GM21447 (cell line): ENCODE data around the gene OPA3.
"Not testable (repeated sequence)": the region's sequence is repeated elsewhere in the genome, so short reads cannot be mapped to it uniquely, and the experiment has no call there.

Source experiments
- ATAC-seq: cut with Tn5 transposase; IDR thresholded peaks from one replicate; pipeline ENCODE4 v1.9.1; 2021; ENCODE audit not compliant: unreplicated experiment

Gene OPA3

DNA sequence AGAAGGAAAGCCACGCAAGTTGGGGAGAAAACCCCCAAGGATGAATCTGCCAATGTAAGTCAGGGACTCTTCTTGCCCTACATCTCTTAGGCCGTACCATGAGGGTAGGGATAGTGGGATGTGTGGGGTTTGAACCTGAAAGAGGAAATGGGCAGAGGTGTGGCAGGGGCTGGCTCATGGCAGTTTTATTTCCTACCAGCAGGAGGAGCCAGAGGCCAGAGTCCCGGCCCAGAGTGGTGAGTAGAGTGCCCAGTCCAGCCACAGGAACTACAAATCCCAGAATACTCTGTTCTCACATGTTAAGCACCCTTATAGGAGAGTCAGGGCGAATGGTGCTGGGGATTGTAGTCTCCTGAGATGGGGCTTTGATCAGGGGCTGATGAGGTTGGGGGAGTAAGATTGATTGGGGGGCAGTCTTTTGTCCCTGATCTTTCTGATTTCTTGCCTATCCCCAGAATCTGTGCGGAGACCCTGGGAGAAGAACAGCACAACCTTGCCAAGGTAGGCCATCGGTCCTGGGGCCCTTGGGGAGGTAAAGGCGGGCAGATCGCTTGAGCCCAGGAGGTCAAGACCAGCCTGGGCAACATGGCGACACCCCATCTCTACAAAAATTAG is 60.9 kb downstream of the OPA3 start:
- peak; percentile 82 for ATAC-seq

DNA sequence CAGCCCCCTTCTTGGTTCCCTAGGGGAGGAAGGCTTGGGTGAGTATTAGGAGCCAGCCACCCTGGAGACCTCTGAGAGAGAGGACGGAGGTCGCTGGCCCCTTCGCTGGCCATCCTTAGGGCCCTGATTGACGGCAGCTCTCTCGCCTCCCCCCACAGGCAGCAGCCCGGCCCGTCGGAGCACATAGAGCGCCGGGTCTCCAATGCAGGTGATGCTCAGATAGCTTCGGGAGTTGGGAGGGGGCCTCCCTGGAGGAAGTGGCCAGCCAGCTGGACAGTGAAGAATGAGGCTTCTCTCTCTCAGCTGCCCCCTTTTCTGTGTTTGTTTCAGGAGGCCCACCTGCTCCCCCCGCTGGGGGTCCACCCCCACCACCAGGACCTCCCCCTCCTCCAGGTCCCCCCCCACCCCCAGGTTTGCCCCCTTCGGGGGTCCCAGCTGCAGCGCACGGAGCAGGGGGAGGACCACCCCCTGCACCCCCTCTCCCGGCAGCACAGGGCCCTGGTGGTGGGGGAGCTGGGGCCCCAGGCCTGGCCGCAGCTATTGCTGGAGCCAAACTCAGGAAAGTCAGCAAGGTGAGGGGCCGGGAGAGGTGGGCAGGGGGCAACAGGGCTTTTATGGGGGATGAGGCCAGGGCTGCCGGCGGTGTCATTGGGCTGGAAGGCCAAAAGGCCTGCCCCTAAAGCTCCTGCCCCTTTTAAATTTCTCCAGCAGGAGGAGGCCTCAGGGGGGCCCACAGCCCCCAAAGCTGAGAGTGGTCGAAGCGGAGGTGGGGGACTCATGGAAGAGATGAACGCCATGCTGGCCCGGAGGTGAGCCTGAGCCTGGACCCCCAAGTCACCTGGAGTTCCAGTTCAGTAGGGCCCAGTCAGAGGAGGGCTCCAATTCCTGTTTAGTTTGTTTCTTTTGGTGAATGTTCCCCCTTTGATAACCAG is 62.3 kb downstream of the OPA3 start:
- ATAC-seq: no peak

DNA sequence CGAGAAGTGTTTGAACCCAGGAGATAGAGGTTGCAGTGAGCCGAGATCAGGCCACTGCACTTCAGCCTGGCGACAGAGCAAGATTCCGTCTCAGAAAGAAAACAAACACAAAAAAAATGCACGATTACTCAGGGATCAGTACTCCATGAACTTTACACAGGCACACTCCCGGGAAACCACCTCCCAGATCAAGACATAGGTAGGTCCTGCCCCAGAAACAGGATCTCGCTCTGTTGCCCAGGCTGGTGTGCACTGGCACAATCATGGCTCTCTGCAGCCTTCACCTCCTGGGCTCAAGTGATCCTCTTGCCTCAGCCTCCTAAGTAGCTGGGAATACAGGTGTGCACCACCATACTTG is 66.2 kb downstream of the OPA3 start:
- ATAC-seq: no peak

DNA sequence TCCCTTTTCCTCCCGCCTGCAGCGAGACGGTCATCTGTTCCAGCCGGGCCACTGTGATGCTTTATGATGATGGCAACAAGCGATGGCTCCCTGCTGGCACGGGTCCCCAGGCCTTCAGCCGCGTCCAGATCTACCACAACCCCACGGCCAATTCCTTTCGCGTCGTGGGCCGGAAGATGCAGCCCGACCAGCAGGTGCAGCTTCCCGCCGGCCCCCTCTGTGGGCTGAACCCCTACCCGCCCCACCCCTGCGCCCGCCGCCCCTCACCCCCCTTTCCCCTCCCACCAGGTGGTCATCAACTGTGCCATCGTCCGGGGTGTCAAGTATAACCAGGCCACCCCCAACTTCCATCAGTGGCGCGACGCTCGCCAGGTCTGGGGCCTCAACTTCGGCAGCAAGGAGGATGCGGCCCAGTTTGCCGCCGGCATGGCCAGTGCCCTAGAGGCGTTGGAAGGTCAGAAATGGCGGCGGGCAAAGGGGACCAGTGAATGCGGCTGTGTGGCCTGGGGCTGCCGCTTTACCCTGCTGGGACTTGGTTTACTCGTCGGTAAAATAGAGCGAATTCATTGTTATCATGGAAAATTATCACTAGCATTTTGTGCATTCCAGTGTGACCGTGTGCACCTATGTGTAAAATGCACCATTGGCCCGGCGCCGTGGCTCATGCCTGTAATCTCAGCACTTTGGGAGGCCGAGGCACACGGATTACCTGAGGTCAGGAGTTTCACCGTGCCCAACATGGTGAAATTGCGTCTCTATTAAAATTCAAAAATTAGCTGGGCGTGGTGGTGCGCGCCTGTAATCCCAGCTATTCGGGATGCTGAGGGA is 66.7 kb downstream of the OPA3 start:
- no peak for ATAC-seq

DNA sequence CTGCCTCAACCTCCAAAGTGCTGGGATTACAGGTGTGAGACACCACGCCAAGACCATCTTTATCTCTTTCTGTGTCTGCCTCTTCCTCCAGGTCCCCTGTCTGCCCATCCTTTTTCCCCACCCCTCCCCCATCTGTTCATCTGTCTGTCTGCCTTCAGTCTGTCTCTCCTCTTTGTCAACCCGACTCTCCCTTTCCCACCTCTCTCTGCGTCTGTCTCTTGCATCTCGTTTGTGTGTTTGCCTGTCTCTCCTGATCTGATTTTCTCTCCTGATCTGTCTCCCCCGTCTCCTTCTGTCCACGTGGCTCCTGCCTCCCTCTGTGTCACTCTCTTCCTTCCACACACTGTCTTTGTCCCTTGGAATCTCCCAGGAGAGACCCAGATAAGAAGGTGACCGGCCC is 67.4 kb downstream of the OPA3 start:
- ATAC-seq: no peak

DNA sequence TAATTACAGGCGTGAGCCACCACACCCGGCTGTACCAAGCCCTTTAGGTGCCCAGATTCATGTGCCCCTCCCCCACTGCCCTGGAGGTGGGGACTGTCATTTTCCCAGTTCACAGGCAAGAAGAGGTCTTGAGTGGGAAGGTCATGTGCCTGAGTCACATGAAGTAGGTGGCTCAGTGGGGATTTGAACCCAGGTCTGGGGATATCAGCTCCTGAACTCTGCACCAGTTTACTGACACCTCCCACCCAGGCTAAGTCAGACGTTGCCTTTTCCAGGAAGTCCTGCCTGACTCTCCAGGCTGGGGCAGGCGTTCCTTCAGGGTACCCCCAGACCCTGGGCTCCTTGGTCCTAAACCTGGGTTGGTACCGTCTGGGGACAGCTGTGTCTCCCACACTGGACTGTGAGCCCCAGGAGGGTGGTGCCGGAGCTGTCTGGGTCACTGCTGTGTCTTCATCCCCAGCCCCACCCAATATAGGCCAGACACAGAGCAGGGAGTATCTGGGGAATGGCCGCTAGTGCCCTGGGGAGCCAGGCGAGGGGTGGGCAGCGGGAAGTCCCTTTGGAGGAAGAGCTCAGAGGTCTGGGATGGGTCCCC is 68.7 kb downstream of the OPA3 start:
- no peak for ATAC-seq

DNA sequence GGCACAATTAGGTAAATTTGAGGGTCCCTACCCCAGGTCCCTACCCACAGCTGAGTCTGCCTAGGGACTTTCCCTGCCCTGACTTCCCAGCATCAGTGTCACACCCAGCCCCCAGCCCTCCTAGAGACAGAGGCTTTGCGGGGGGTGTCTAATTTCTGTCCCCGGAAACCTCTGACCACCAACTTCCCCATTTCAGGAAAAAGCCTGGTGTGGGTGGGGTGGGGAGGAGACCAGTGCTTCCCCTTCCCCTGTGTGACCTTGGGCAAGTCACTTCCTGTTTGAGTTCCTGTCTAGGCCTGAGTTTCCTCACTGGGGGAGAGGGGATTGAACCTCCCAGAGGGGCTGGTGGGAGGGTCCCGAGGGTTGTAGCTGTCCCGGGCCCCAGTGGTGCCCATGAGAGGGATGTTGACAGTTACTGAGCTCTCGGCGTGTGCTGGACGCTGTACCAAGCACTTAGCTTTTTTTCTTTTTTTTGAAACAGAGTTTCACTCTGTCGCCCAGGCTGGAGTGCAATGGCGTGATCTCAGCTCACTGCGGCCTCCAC is 69.4 kb downstream of the OPA3 start:
- peak; percentile 37 for ATAC-seq

DNA sequence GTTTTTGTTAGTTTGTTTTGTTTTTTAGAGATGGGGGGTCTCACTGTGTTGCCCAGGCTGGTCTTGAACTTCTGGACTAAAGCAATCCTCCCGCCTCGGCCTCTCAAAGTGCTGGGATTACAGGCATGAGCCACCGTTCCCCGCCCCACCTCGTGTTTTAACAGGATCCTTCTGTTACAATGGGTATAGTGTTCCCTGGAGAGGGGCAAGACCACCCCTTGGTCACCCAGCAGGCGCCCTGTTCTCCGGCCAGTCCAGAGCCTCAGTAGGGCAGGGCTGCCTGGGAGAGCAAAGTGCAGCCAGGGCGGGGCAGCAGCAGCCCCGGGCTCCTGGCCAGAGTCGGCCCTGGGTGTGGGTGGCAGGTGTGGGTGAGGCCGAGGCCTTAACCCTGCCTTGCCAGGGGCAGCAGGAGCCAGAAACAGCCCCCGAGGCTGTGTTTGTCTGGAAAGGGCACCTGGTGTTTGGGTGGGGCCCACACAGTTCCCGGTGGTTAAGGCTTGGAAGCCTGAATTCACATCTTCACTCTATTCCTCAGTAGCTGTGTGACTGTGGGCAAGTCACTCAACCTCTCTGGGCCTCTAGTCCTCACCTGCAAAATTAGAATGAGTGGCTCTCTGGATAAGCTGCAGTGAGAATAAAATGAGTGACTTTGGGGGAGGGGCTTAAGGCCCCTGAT is 70.1 kb downstream of the OPA3 start:
- ATAC-seq: peak; percentile 10

DNA sequence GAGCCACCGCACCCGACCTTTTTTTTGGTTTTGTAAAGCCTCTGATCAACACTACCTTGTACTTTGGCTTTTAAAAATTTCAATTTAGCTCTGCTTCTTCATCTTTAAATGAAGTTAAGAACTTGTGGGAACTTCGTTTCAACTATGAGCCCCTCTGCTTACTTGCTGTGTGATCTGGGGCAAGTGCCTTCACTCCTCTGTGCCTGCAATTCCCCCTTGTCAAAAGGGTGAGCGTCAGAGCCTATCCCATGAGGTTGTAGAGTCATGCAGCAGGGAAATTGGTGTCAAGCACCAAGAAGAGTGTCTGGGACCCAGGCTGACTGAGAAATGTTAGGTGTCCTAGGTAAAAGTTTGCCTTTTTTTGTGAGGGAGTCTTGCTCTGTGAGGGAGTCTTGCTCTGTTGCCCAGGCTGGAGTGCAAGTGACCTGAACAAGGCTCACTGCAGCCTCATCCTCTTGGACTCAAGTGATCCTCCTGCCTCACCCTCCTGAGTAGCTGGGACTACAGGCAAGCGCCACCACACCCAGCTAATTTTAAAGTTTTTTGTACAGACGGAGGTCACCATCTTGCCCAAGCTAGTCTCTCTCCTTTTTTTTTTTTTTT is 71.6 kb downstream of the OPA3 start:
- no peak for ATAC-seq

DNA sequence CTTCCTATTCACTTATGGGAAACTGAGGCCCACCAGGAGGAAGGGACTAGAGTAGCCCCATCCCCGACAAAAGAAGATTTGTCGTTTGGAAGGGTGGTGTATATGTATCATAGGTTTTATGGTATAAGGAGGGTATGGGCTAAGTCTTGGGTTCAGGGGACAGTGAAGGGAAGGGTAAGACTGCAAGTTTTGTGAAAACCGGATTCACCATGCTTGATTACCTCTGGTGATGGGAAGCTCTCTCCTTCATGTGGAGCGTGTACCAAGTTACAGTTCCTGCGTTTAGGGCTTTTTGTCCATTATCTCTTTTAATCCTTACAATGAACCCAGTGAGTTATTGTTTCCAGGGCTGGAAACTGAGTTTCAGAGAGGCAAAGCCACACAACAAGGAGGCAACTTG is 73.5 kb downstream of the OPA3 start:
- ATAC-seq: no peak

DNA sequence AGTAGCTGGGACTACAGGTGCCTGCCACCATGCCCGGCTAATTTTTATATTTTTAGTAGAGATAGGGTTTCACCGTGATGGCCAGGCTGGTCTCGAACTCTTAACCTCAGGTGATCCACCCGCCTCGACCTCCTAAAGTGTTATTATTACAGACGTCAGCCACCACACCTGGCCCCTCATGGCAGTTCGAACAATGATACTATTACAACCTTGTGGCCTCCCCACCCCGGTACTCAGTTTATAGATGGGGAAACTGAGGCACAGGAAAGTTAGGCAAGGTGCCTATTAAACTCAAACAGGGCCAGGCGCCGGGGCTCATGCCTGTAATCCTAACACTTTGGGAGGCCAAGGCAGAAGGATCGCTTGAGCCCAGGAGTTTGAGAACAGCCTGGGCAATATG is 74.2 kb downstream of the OPA3 start:
- ATAC-seq: not testable (repeated sequence)

DNA sequence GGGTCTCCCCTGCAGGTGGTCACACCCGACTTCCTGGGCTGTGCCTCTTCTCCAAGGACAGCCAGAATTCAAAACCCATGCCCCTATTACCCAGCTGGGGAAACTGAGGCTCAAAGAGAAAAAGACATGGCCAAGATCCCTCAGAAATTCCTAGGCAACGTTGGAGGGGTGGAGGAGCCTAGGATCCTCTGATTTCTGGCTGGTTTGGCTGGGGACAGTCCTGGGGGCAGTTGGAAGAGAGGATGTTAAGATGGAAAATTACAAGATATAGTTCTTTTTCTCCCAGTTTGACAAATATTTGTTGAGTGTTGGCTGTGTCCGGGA is 74.9 kb downstream of the OPA3 start:
- no peak for ATAC-seq

DNA sequence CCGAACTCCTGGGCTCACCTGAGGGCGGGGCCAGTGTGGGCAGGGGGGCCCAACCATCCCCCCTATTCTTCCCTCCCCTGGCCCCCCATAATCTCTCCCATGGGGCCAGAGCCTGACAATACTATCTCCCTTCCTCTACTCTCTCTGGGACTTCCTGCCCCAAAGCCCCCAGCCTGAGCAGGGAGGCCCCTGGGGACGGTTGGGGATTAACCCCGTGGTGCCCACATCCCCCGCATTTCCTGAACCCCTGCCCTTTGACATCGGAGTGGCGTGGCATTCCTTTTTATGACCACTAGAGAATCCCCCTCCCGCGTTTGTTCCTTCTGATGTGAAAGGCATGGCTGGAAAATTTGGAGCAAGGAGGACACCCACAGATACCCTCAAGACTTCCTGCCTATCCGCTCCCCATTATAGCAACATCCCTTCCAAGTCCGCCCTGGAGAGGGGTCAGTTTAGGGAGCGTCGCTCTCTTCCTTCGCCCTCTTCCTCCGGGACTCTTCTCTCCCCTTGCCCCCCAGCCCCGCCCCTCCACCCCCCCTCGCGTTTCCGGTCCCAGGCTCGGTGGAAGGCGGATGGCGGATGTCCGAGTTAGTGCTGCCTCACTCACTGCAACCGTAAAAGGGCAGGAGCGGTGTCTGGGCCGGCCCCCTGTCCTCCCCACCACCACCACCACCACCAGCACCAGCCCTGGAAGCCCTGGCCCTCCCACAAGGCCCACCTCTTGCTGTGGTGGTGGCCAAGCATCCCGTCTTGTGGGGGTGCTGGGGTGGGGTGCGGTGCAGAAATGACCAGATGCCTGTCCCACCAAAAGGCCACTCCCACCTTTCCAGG is 75.5 kb downstream of the OPA3 start:
- peak; percentile 26 for ATAC-seq

DNA sequence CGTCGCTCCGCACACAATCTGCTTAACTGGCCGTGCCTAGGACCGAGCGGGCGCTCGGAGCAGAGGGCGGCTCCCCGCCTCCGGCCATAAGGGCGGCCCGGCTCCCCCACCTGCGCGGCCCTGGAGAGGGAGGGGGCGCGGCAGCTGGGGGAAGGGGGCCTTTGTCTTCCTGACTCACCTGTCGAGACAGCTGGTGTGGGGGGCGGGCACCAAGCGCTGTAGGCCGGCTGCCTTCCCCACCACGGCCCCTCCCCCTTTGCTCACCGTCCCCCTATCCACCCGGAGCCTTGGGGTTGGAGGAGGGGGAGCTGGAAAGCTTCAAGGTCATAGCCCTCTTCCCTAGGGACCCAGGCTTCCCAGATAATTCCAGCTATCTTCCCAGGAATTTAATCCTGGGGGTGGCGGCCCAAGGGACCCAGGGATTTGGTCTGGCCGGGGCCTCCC is 76.2 kb downstream of the OPA3 start:
- no peak for ATAC-seq

DNA sequence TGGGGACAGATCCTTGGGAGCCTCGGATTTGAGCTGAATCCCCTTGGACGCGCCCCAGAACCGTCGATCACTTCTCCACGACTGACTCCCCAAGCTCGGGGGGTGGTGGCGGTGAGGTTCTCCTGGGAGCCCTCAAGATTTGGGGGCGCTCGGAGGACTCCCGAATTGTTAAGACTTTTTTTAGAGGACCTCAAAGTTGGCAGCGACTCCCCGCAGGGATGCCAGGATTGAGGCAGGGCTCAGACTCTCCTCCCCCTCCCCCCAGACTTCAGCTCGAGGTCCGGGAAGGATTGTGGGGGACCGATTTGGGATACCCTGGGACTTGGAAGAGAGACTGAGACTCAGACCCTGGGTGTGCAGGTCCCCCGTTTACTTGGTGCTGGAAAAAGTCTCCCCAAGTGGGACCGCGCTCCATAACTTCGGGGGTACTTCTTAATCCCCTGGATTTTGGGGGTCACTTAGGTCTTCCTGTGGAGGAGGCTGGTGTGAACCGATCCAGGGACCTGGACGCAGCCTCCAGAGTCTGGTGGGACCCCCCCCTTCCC is 76.7 kb downstream of the OPA3 start:
- no peak for ATAC-seq

DNA sequence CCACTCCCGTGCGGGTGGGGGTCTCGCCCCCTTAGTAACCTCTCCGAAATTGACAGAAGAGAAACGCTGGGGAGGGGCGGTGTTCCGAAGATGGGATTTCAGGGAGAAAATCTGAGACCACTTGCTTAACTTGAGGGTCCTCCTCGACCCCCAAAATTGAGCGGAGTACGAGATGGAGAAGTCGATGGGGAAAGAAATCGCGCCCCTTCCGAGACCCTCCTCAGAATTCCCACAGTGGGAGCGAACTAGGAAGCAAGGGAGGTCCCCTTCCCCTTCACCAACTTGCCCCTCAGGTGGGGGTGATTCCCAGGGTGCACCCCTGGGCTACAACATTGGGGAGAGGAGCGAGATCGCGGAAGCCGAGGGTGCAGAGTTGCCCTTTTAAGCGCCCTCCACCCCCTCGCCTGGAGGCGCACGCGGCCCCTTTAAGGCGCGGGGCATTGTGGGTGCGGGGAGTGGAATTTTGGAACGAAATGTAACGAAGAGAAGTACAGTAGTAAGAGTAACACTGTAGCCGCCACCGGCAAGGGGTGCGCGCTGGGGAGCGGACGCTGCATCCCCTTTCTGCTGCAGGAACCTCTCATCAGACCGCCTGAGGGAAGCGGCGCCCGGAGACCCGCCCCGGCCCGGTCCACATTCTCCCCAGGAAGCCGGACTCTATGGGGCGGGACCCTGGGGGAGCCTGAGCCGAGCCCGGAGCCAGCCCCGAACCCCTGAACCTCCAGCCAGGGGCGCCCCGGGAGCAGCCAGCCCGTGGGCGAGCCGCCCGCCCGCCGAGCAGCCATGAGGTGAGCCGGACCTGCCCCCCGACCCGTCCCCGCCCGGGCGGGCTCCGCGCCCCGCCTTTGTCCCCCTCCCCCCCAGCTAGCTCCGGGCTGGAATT is 77.4 kb downstream of the OPA3 start, which contains the start of gene VASP:
TSS of gene VASP (plus strand) at position 491 of the 883 bp plus-strand sequence. CDS start at position 784, 293 bp downstream.
- ATAC-seq: peak; percentile 43

DNA sequence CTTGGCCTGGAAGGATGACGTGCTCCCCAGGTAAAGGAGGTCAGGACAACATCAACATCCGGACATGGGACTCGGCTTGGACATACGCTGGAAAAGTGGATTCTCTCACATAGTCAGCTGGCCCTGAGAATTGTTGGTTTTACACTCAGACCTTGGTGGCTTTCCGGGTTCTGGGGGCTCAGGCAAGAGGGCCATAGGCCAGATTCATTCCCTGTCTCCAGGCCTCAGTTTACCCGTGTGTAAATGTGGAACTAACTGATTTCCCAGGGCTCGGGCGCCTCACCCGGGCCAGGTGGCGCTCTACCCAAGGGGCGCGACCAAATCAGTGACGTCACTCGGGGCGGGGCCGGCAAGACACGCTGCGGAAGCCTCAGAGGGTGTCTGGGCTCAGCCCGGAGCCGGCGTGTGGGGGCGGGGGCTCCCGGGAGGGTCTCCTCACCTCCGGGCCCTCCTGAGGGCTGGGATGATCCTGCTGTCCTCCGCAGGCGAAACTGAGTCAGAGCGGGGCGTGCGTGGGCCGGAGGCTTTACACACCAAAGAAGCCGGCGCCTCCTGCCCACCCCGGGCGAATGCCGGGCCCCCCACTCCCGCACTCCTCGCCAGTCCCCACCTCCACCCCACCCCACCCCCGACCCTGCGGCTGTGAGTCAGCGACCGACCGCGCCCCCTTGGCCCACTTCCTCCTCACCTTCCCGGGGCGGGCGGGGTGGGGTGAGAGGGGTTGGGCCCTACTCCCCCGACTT is 78.2 kb downstream of the OPA3 start:
- ATAC-seq: peak; percentile 47
